K562 (cell line): ENCODE data around the gene HDGFL2. TPM values are rescaled to one million over a fixed set of nuclear protein-coding genes. Genes with fewer than 3 reads are reported as not detected.
"Not testable (repeated sequence)": the region's sequence is repeated elsewhere in the genome, so short reads cannot be mapped to it uniquely, and the experiment has no call there.

Experiments used
- ATAC-seq: fragments of 200-7000 bp; cut with Tn5 transposase; 3 replicates; pipeline ENCODE4 v1.9.1; 2020; ENCODE audit warnings: moderate library complexity
- BruUV-seq: library from RNA; stranded (reverse); fragments of 400-500 nt; replicated peaks from 2 replicates; lab custom pipeline; 2021; lab: Mats Ljungman, UMichigan
- CTCF ChIA-PET: fragments of 300-600 bp; formaldehyde crosslinking; extraction: SDS; loops from one replicate; lab custom pipeline; 2021; ENCODE audit warnings: low intra/inter-chr PET ratio; lab: Yijun Ruan, JAX
- POLR2A ChIA-PET: fragments of 300-600, 350-650 bp; sonication (Branson Sonifier 250); formaldehyde crosslinking; extraction: SDS; loops from one replicate; lab custom pipeline; 2021; ENCODE audit warnings: antibody characterized with exemption, inconsistent platforms; lab: Yijun Ruan, JAX
- DNase-seq, 4 experiments: peaks; one replicate each; pipeline versions ENCODE4 v3.0.0 to v3.0.0-alpha.2; 2011 to 2018; ENCODE audit warnings: low spot score in 3 of 4, mixed read lengths in 3 of 4; ENCODE audit errors: extremely low read depth in 1 of 4
- FAIRE-seq: peaks from 2 replicates; lab custom pipeline; 2011; peaks lifted over from hg19 to GRCh38; lab: Jason Lieb, UNC
- H2AFZ ChIP-seq: 2 replicates; pipeline ENCODE4 v1.6.0; 2011; ENCODE audit warnings: low read depth, low read length, control low read depth, inconsistent platforms
- H3K27ac ChIP-seq: fragments of 200-600 bp; 3 replicates; pipeline ENCODE4 v1.8.0; 2011; ENCODE audit warnings: low read depth, mild to moderate bottlenecking, control low read depth, inconsistent platforms, low read length, moderate library complexity, mixed read lengths; ENCODE audit errors: extremely low read depth
- H3K27me3 ChIP-seq, 2 experiments: fragments of 300-600 bp in 1 of 2; 2 replicates in 1 of 2; 3 replicates in 1 of 2; pipeline versions ENCODE4 v1.6.0 to v1.8.0; 2011; ENCODE audit warnings: inconsistent platforms in 2 of 2, low read length in 2 of 2, mild to moderate bottlenecking in 1 of 2, mixed read lengths in 1 of 2, moderate library complexity in 1 of 2; ENCODE audit not compliant: control insufficient read depth in 2 of 2, insufficient read depth in 2 of 2
- H3K36me3 ChIP-seq: fragments of 300-600 bp; 3 replicates; pipeline ENCODE4 v1.8.0; 2011; ENCODE audit warnings: mild to moderate bottlenecking, low read length, inconsistent platforms; ENCODE audit not compliant: control insufficient read depth, insufficient read depth
- H3K4me1 ChIP-seq, 2 experiments: fragments of 200-600 bp in 1 of 2; replicated peaks in 1 of 2; 2 replicates in 1 of 2; 3 replicates in 1 of 2; pipeline versions ENCODE4 v1.5.1 to v1.8.0; 2011; ENCODE audit warnings: inconsistent platforms in 2 of 2, low read length in 2 of 2, mild to moderate bottlenecking in 1 of 2, mixed read lengths in 1 of 2, moderate library complexity in 1 of 2; ENCODE audit not compliant: control insufficient read depth in 2 of 2, insufficient read depth in 2 of 2
- H3K4me2 ChIP-seq: 2 replicates; pipeline ENCODE4 v1.6.1; 2011; ENCODE audit warnings: low read length, control low read depth, inconsistent platforms, mixed read lengths; ENCODE audit not compliant: insufficient read depth
- H3K4me3 ChIP-seq: fragments of 200-600 bp; sonication (generic), shearing (Covaris generic); 2 replicates; pipeline ENCODE4 v1.5.1; 2016; ENCODE audit warnings: control low read depth, inconsistent platforms
- H3K79me2 ChIP-seq: fragments of 200-600 bp; 3 replicates; pipeline ENCODE4 v1.8.0; 2011; ENCODE audit warnings: low read length, inconsistent platforms; ENCODE audit not compliant: control insufficient read depth, insufficient read depth
- H3K9ac ChIP-seq, 2 experiments: 2 replicates each; pipeline versions ENCODE4 v1.6.0 to v1.6.1; 2011; ENCODE audit warnings: low read depth in 2 of 2, low read length in 2 of 2, control low read depth in 1 of 2, inconsistent platforms in 1 of 2, mild to moderate bottlenecking in 1 of 2, mixed read lengths in 1 of 2; ENCODE audit not compliant: insufficient read depth in 1 of 2
- H3K9me1 ChIP-seq: one replicate; pipeline ENCODE4 v1.6.0; 2011; ENCODE audit warnings: inconsistent platforms, mild to moderate bottlenecking, low read length, moderate library complexity; ENCODE audit not compliant: control insufficient read depth, insufficient read depth
- H3K9me3 ChIP-seq: replicated peaks from 2 replicates; pipeline ENCODE4 v1.5.1; 2011; ENCODE audit warnings: low read depth, low read length, inconsistent platforms; ENCODE audit not compliant: control insufficient read depth, insufficient read depth
- H4K20me1 ChIP-seq: replicated peaks from 2 replicates; pipeline ENCODE4 v1.6.1; 2011; ENCODE audit warnings: low read length, inconsistent platforms, mixed read lengths; ENCODE audit not compliant: control insufficient read depth, insufficient read depth
- BCOR ChIP-seq: fragments of 450-650 bp; IDR thresholded peaks from 2 replicates; pipeline ENCODE4 v1.6.1; 2016
- EP300 ChIP-seq: IDR thresholded peaks from 2 replicates; pipeline ENCODE4 v1.6.1; 2012; ENCODE audit warnings: low read length, improper control_type of control experiment
- KDM1A ChIP-seq, 2 experiments: fragments of 450-650 bp; IDR thresholded peaks; 2 replicates each; pipeline ENCODE4 v1.6.1; 2016; ENCODE audit warnings: mild to moderate bottlenecking in 2 of 2
- RCOR1 ChIP-seq, 2 experiments: IDR thresholded peaks; 2 replicates each; pipeline ENCODE4 v1.6.1; 2012; ENCODE audit warnings: low read depth in 2 of 2, low read length in 2 of 2, borderline replicate concordance in 1 of 2, improper control_type of control experiment in 1 of 2
- ZNF384 ChIP-seq: IDR thresholded peaks from 2 replicates; pipeline ENCODE4 v1.6.1; 2012; ENCODE audit warnings: low read depth, low read length, improper control_type of control experiment
- WGBS: fragments of 100-300 bp; shearing (Covaris generic); methylation state at CpG from one replicate; pipeline ENCODE4 v1.1.6; 2016; ENCODE audit warnings: low coverage, mixed read lengths; ENCODE audit not compliant: insufficient coverage; ENCODE audit errors: missing lambda C conversion rate; 5-methylcytosine and 5-hydroxymethylcytosine counted together
- in situ Hi-C: fragments of 300-500 bp; cut with MboI; formaldehyde crosslinking; loops from 4 replicates; pipeline ENCODE4 v1.15.0; 2018; ENCODE audit warnings: inconsistent platforms, mixed read lengths
- intact Hi-C: fragments of 100-400 bp; cut with micrococcal nuclease; formaldehyde crosslinking; loops from 2 replicates; pipeline ENCODE4 v1.14.2; 2022
- polyA plus RNA-seq, 8 experiments: library from polyadenylated mRNA; depleted of rRNA in 4 of 8; stranded (reverse) in 5 of 8; unstranded in 3 of 8; fragments of >200 nt; fragmentation: Nextera tagmentation in 2 of 8; fragmentation: Illumina TruSeq in 1 of 8; extraction: Ambion mirVana in 2 of 8; extraction: Trizol in 1 of 8; gene quantifications; 2 replicates each; pipeline versions ENCODE4 v1.2.1 to v1.2.3, GENCODE V29; 2011 to 2014; ENCODE audit warnings: inconsistent platforms in 1 of 8, missing spikeins in 1 of 8
- total RNA-seq, 7 experiments: library from RNA; depleted of rRNA in 6 of 7; stranded (reverse); fragments of >200 nt in 6 of 7; fragmentation: Illumina TruSeq in 2 of 7; extraction: Trizol in 2 of 7; gene quantifications; 2 replicates each; pipeline versions ENCODE4 v1.2.1 to v1.2.3, GENCODE V29; 2011 to 2021; ENCODE audit warnings: low replicate concordance in 1 of 7
- TF ChIP-seq, protein P1 (sequence below): sonication (generic); formaldehyde crosslinking; IDR thresholded peaks from 2 replicates; pipeline ENCODE4 v1.8.1; 2023; ENCODE audit warnings: missing genetic modification reagents, mild to moderate bottlenecking, borderline replicate concordance
- TF ChIP-seq, protein P2 (sequence below), 3 experiments: fragments of 200-800 bp in 1 of 3; sonication (Bioruptor generic) in 1 of 3; sonication (generic) in 1 of 3; formaldehyde crosslinking in 1 of 3; IDR thresholded peaks; 2 replicates each; pipeline versions ENCODE4 v1.6.1 to v1.8.0; 2016 to 2022; ENCODE audit warnings: mild to moderate bottlenecking in 2 of 3, missing compliant biosample characterization in 2 of 3, missing genetic modification characterization in 2 of 3, missing genetic modification reagents in 1 of 3
- TF ChIP-seq, protein P3 (sequence below): sonication (generic); IDR thresholded peaks from 2 replicates; pipeline ENCODE4 v1.6.1; 2016

The HDGFL2 gene
- total and polyA plus RNA-seq, 9 of the 15 experiments (the other 6 are each of a cell fraction or from before 2014, with no cell fraction given) = 0.13 to 61.7 (median 16.0) TPM

DNA sequence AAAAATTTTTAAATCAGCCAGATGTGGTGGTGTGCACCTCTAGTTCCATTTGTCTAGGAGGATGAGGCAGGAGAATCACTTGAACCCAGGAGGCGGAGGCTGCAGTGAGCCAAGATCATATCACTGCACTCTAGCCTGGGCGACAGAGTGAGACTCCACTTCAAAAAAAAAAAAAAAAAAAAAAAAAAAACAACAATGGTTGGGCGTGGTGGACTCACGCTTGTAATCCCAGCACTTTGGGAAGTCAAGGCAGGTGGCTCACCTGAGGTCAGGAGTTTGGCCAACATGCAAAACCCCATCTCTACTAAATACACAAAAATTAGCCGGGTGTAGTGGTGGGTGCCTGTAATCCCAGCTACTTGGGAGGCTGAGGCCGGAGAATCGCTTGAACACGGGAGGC is 55.3 kb downstream of the HDGFL2 start:
- H4K20me1 ChIP-seq, H3K79me2 ChIP-seq, in situ Hi-C loops, H3K4me2 ChIP-seq, H3K9me3 ChIP-seq, ATAC-seq, BruUV-seq, H3K27me3 ChIP-seq, intact Hi-C loops, H3K36me3 ChIP-seq, POLR2A ChIA-PET, H3K9me1 ChIP-seq, DNase-seq, H3K9ac ChIP-seq, H3K4me3 ChIP-seq, FAIRE-seq, H3K27ac ChIP-seq, H2AFZ ChIP-seq: not testable (repeated sequence)
- WGBS = 19% methylated on average over 7 of the region's 8 CpGs
- TF ChIP-seq ZNF384 = 0 out of 2 replicates have a peak, but pooled peaks have one; percentile 58
- CTCF ChIA-PET = interaction anchor here (1.2 kb wide), 1 partner anchor 261 kb away, joined by 4 read pairs; no protein-coding TSS in a partner anchor
- peaks cover 0 to 44% of the 10 kb centered on the region in 2 experiments; a peak in 4 of 5 replicates for H3K4me1 ChIP-seq

- no peaks in the 10 kb centered on the region for H3K79me2 ChIP-seq
- intact Hi-C loops (no loop called here), in situ Hi-C loops (no loop called here)
- H3K9ac ChIP-seq = no peak overlapping the region
- DNase-seq (no peak), FAIRE-seq (no peak), ATAC-seq (no peak)
- no peaks in the 10 kb centered on the region for H3K36me3 ChIP-seq
- BruUV-seq = no TSS peak
- H3K9me1 ChIP-seq = no peaks in the 10 kb centered on the region
- ChIA-PET POLR2A (no interaction called here), CTCF (interaction anchor here (1.2 kb wide), 1 partner anchor 262 kb away, joined by 4 read pairs; no protein-coding TSS in a partner anchor)
- WGBS = 63% methylated on average over 15 of the region's 15 CpGs
- no peaks in the 10 kb centered on the region for H3K9me3 ChIP-seq
- no peak overlapping the region for H3K4me2 ChIP-seq
- no peak overlapping the region for H3K27ac ChIP-seq
- H2AFZ ChIP-seq = no peak overlapping the region
- no peak overlapping the region for H3K4me3 ChIP-seq
- H3K27me3 ChIP-seq = peaks cover 0 to 6% of the 10 kb centered on the region in 2 experiments; a peak in 3 of 5 replicates
- H3K4me1 ChIP-seq = peaks cover 0 to 37% of the 10 kb centered on the region in 2 experiments; a peak in 4 of 5 replicates
- no peaks in the 10 kb centered on the region for H4K20me1 ChIP-seq
- TF ChIP-seq RCOR1 (IDR thresholded peaks at IDR 0.05; ENCODE audit: borderline replicate concordance in 1 of 2, low read depth in 2 of 2, low read length in 2 of 2) (peak in 1 of 2 experiments; percentile 43; a peak in 1 of 4 replicates), BCOR (peak; percentile 94), EP300 (no peak), KDM1A (IDR thresholded peaks at IDR 0.05) (peak in 1 of 2 experiments; percentile 66)
- TF ChIP-seq, protein P1, sequence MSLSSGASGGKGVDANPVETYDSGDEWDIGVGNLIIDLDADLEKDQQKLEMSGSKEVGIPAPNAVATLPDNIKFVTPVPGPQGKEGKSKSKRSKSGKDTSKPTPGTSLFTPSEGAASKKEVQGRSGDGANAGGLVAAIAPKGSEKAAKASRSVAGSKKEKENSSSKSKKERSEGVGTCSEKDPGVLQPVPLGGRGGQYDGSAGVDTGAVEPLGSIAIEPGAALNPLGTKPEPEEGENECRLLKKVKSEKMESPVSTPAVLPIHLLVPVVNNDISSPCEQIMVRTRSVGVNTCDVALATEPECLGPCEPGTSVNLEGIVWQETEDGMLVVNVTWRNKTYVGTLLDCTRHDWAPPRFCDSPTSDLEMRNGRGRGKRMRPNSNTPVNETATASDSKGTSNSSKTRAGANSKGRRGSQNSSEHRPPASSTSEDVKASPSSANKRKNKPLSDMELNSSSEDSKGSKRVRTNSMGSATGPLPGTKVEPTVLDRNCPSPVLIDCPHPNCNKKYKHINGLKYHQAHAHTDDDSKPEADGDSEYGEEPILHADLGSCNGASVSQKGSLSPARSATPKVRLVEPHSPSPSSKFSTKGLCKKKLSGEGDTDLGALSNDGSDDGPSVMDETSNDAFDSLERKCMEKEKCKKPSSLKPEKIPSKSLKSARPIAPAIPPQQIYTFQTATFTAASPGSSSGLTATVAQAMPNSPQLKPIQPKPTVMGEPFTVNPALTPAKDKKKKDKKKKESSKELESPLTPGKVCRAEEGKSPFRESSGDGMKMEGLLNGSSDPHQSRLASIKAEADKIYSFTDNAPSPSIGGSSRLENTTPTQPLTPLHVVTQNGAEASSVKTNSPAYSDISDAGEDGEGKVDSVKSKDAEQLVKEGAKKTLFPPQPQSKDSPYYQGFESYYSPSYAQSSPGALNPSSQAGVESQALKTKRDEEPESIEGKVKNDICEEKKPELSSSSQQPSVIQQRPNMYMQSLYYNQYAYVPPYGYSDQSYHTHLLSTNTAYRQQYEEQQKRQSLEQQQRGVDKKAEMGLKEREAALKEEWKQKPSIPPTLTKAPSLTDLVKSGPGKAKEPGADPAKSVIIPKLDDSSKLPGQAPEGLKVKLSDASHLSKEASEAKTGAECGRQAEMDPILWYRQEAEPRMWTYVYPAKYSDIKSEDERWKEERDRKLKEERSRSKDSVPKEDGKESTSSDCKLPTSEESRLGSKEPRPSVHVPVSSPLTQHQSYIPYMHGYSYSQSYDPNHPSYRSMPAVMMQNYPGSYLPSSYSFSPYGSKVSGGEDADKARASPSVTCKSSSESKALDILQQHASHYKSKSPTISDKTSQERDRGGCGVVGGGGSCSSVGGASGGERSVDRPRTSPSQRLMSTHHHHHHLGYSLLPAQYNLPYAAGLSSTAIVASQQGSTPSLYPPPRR (CRISPR knock-in tag) = no peak
- TF ChIP-seq, protein P2, sequence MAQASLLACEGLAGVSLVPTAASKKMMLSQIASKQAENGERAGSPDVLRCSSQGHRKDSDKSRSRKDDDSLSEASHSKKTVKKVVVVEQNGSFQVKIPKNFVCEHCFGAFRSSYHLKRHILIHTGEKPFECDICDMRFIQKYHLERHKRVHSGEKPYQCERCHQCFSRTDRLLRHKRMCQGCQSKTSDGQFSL (CRISPR knock-in tag; IDR thresholded peaks at IDR 0.05) = 0 out of 2 replicates have a peak, but pooled peaks have one; percentile 17
- TF ChIP-seq, protein P2 (tag; IDR thresholded peaks at IDR 0.05) = no peak
- TF ChIP-seq, protein P3, sequence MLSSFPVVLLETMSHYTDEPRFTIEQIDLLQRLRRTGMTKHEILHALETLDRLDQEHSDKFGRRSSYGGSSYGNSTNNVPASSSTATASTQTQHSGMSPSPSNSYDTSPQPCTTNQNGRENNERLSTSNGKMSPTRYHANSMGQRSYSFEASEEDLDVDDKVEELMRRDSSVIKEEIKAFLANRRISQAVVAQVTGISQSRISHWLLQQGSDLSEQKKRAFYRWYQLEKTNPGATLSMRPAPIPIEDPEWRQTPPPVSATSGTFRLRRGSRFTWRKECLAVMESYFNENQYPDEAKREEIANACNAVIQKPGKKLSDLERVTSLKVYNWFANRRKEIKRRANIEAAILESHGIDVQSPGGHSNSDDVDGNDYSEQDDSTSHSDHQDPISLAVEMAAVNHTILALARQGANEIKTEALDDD = no peak
Observed at GRCh38 chr19:4528843-4529242, 56.7 kb downstream of the HDGFL2 start.
